GM19328 (cell line): Measurements from ENCODE around the gene DHRS3.

Experiments
- ATAC-seq: cut with Tn5 transposase; IDR thresholded peaks from one replicate; pipeline ENCODE4 v1.9.1; 2021; ENCODE audit warnings: mild to moderate bottlenecking, moderate library complexity; ENCODE audit not compliant: unreplicated experiment

DHRS3 gene

GRCh38 chr1:12617511-12617900 lies 504 bp downstream of the DHRS3 start:
- ATAC-seq = no peak

GRCh38 chr1:12616709-12617373 lies 1.2 kb downstream of the DHRS3 start:
- ATAC-seq = no peak

- ATAC-seq = no peak
Measured at GRCh38 chr1:12615865-12616708, 1.9 kb downstream of the DHRS3 start.

- ATAC-seq = no peak
Measured at GRCh38 chr1:12615159-12615864, 2.7 kb downstream of the DHRS3 start.

GRCh38 chr1:12614402-12615158 lies 3.4 kb downstream of the DHRS3 start:
- no peak for ATAC-seq

GRCh38 chr1:12613180-12613579 lies 4.8 kb downstream of the DHRS3 start:
- no peak for ATAC-seq

GRCh38 chr1:12610941-12611340 lies 7.1 kb downstream of the DHRS3 start:
- no peak for ATAC-seq

GRCh38 chr1:12610305-12610935 lies 7.6 kb downstream of the DHRS3 start:
- ATAC-seq = no peak

GRCh38 chr1:12609469-12610003 lies 8.5 kb downstream of the DHRS3 start:
- ATAC-seq = no peak

GRCh38 chr1:12608311-12608957 lies 9.6 kb downstream of the DHRS3 start:
- ATAC-seq = no peak

- no peak for ATAC-seq
Measured at GRCh38 chr1:12607263-12607662, 10.7 kb downstream of the DHRS3 start.

- no peak for ATAC-seq
Measured at GRCh38 chr1:12604986-12605385, 13.0 kb downstream of the DHRS3 start.

GRCh38 chr1:12604114-12604874 lies 13.7 kb downstream of the DHRS3 start:
- no peak for ATAC-seq

GRCh38 chr1:12603224-12603623 lies 14.8 kb downstream of the DHRS3 start:
- no peak for ATAC-seq

- ATAC-seq = no peak
Measured at GRCh38 chr1:12602659-12603024, 15.4 kb downstream of the DHRS3 start.

GRCh38 chr1:12601700-12602658 lies 16.0 kb downstream of the DHRS3 start:
- ATAC-seq = no peak

GRCh38 chr1:12600880-12601633 lies 17.0 kb downstream of the DHRS3 start:
- ATAC-seq = no peak
